Gastrocnemius medialis (tissue), 4 donors: ENCODE data around the gene LRMDA. TPM values are rescaled to one million over a fixed set of nuclear protein-coding genes. Genes with fewer than 3 reads are reported as not detected.

Source experiments
- ATAC-seq, 2 donors: fragments of 150-250 bp; one replicate each; pipeline ENCODE4 v1.9.1; 2016
- DNase-seq, 2 donors: peaks; one replicate each; pipeline ENCODE4 v3.0.0-alpha.2; 2019
- H3K27ac ChIP-seq, 4 donors: fragments of 200-600 bp; sonication (generic); 1 replicate in 1 of 4; 2 replicates in 3 of 4; pipeline ENCODE4 v1.5.1; 2016 to 2018; ENCODE audit warnings: mild to moderate bottlenecking in 2 of 4, moderate library complexity in 1 of 4
- H3K27me3 ChIP-seq, 3 donors: fragments of 200-600 bp; sonication (generic) in 2 of 3; 1 replicate in 1 of 3; 2 replicates in 2 of 3; pipeline versions ENCODE4 v1.5.1 to v1.6.0; 2016 to 2019; ENCODE audit warnings: mild to moderate bottlenecking in 1 of 3, moderate library complexity in 1 of 3
- H3K36me3 ChIP-seq, 2 donors: fragments of 200-600 bp; sonication (generic) in 1 of 2; one replicate each; pipeline ENCODE4 v1.5.1; 2017 to 2018
- H3K4me1 ChIP-seq, 2 donors: fragments of 200-600 bp; sonication (generic) in 1 of 2; one replicate each; pipeline ENCODE4 v1.5.1; 2016 to 2017; ENCODE audit warnings: mild to moderate bottlenecking in 2 of 2
- H3K4me3 ChIP-seq, 4 donors: fragments of 200-600 bp; sonication (generic) in 3 of 4; 1 replicate in 1 of 4; 2 replicates in 3 of 4; pipeline ENCODE4 v1.5.1; 2016 to 2019; ENCODE audit warnings: mild to moderate bottlenecking in 2 of 4
- H3K9me3 ChIP-seq, 3 donors: fragments of 200-600 bp; sonication (generic) in 2 of 3; 1 replicate in 1 of 3; 2 replicates in 2 of 3; pipeline ENCODE4 v1.5.1; 2016 to 2019
- POLR2A ChIP-seq, 2 donors: fragments of 450-650 bp; IDR thresholded peaks; one replicate each; pipeline ENCODE4 v1.6.1; 2017; ENCODE audit warnings: antibody characterized with exemption in 2 of 2, mild to moderate bottlenecking in 2 of 2, moderate library complexity in 2 of 2
- in situ Hi-C, 4 donors: fragments of 200-750 bp; cut with MboI; loops; one replicate each; pipeline versions ENCODE4 v1.15.0 to v1.8.0; 2017; ENCODE audit warnings: low sequenced_read_pairs in 4 of 4
- intact Hi-C: fragments of 100-400 bp; cut with DNase I; formaldehyde crosslinking; loops from one replicate; pipeline ENCODE4 v1.15.1; 2023; ENCODE audit warnings: low total_unique reads
- total RNA-seq, 4 donors: library from RNA; depleted of rRNA; stranded (reverse); fragments of >200 nt; gene quantifications; one replicate each; pipeline versions ENCODE4 v1.1.0 to v1.2.3, GENCODE V29; 2016
- TF ChIP-seq, protein P1 (sequence below), 5 experiments: fragments of 450-650 bp in 3 of 5; fragments of 200-600 bp in 2 of 5; sonication (generic) in 2 of 5; IDR thresholded peaks in 4 of 5; conservative IDR thresholded peaks in 1 of 5; 1 replicate in 4 of 5; 2 replicates in 1 of 5; pipeline ENCODE4 v1.5.1; 2016 to 2019; ENCODE audit warnings: antibody characterized with exemption in 5 of 5, mild to moderate bottlenecking in 3 of 5, moderate library complexity in 3 of 5

Gene LRMDA
- total RNA-seq, 4 donors from 2014 or later: 0.80 to 4.5 (median 1.4) TPM

DNA sequence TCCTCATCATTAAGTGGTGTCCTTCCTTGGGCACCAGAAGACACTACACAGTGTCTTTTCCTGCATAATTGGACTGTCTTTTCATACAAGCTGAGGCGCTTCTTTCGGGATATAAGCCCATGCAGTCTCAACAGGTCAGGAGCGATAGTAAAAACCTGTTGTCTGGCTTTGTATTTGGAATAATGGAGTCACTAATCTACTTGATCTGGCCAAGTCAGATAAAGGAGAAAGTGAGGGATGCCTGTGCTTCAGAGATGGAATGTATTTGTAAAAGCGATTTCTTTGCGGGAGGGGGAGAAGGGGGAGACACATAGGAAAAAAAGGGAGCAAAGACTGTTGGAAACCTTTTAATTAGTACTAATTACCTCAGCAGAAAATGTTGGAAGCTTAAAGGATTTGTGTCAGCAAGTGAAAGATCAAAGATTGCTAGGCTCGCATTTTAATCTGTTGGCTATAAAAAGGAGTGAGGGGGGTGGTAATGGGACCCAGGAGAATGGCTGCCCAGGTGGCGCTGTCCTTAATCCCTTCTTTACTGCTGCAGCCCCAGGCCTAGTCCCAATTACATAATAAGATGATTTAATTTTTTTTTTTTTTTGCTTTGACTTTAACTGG is 581.4 kb downstream of the LRMDA start:
- no peaks in the 10 kb centered on the region for H3K36me3 ChIP-seq
- in situ Hi-C loops (no loop called here), intact Hi-C loops (no loop called here)
- H3K27ac ChIP-seq: no peak overlapping the region
- H3K4me1 ChIP-seq: no peaks in the 10 kb centered on the region
- ATAC-seq (no peak), DNase-seq (no peak)
- H3K4me3 ChIP-seq: no peak overlapping the region
- no peaks in the 10 kb centered on the region for H3K9me3 ChIP-seq
- no peaks in the 10 kb centered on the region for H3K27me3 ChIP-seq
- TF ChIP-seq POLR2A (IDR thresholded peaks at IDR 0.05): no peak

DNA sequence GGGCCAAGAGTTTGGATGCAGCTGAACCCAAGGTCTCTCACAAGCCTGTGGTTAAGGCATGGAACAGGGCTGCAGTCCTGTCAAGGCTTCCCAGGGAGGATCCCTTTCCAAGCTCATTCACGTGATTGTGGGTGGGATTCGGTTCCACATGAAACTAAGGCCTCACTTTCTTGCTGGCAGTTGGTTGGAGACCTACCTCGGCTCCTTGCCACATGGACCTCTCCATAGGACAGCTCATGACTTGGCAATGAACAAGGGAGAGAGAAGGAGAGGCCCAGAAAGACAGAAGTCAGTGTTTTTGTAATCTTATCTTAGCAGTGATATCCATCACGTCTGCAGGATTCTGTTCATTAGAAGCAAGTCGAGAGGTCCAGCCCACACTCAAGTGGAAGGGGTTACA is 583.8 kb downstream of the LRMDA start:
- H3K4me1 ChIP-seq: no peaks in the 10 kb centered on the region
- H3K27me3 ChIP-seq: no peaks in the 10 kb centered on the region
- H3K4me3 ChIP-seq: no peak overlapping the region
- no peaks in the 10 kb centered on the region for H3K9me3 ChIP-seq
- ATAC-seq (no peak), DNase-seq (peak in 1 of 2 donors; percentile 14)
- no peak for TF ChIP-seq POLR2A (IDR thresholded peaks at IDR 0.05)
- TF ChIP-seq, protein P1, sequence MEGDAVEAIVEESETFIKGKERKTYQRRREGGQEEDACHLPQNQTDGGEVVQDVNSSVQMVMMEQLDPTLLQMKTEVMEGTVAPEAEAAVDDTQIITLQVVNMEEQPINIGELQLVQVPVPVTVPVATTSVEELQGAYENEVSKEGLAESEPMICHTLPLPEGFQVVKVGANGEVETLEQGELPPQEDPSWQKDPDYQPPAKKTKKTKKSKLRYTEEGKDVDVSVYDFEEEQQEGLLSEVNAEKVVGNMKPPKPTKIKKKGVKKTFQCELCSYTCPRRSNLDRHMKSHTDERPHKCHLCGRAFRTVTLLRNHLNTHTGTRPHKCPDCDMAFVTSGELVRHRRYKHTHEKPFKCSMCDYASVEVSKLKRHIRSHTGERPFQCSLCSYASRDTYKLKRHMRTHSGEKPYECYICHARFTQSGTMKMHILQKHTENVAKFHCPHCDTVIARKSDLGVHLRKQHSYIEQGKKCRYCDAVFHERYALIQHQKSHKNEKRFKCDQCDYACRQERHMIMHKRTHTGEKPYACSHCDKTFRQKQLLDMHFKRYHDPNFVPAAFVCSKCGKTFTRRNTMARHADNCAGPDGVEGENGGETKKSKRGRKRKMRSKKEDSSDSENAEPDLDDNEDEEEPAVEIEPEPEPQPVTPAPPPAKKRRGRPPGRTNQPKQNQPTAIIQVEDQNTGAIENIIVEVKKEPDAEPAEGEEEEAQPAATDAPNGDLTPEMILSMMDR (IDR thresholded peaks at IDR 0.05 in 4 of 5, conservative IDR thresholded peaks at IDR 0.05 in 1 of 5): no peak
- intact Hi-C loops (no loop called here), in situ Hi-C loops (no loop called here)
- no peaks in the 10 kb centered on the region for H3K36me3 ChIP-seq
- H3K27ac ChIP-seq: no peak overlapping the region

DNA sequence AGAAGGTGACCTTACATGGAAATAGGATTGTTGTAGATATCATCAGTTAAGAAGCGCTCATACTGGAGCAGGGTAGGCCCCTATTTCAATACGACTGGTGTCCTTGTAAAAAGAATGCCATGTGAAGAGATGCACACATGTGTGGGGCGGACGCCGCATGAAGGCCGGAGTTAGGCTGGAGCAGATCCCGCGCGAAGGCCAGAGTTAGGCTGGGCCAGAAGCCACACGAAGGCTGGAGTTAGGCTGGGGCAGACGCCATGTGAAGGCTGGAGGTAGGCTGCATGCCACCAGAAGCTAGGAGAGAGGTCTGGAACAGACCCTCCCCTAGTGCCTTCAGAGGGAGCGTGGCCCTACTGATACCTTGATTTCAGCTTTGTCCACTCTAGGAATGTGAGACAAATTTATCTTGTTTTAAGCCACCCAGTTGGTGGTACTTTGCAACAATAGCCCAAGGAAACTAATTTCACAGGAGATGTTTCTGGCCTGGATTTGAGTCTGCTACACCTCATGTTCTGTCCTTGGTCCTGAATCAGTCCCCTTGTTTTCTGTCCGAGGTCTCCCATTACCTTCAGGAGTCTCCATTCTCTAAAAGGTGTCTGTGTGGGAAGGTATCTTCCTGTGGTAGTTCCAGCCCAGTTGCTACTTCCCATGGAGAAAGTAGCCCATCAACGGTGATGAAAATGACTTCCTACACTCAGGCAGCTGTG is 585.8 kb downstream of the LRMDA start:
- no peak for TF ChIP-seq POLR2A (IDR thresholded peaks at IDR 0.05)
- TF ChIP-seq, protein P1 (IDR thresholded peaks at IDR 0.05 in 4 of 5, conservative IDR thresholded peaks at IDR 0.05 in 1 of 5): no peak
- no peaks in the 10 kb centered on the region for H3K4me1 ChIP-seq
- no peak overlapping the region for H3K4me3 ChIP-seq
- H3K27ac ChIP-seq: no peak overlapping the region
- no peaks in the 10 kb centered on the region for H3K36me3 ChIP-seq
- ATAC-seq (no peak), DNase-seq (no peak)
- intact Hi-C loops: no loop called here
- H3K9me3 ChIP-seq: no peaks in the 10 kb centered on the region
- in situ Hi-C loops: no loop called here
- H3K27me3 ChIP-seq: no peaks in the 10 kb centered on the region

DNA sequence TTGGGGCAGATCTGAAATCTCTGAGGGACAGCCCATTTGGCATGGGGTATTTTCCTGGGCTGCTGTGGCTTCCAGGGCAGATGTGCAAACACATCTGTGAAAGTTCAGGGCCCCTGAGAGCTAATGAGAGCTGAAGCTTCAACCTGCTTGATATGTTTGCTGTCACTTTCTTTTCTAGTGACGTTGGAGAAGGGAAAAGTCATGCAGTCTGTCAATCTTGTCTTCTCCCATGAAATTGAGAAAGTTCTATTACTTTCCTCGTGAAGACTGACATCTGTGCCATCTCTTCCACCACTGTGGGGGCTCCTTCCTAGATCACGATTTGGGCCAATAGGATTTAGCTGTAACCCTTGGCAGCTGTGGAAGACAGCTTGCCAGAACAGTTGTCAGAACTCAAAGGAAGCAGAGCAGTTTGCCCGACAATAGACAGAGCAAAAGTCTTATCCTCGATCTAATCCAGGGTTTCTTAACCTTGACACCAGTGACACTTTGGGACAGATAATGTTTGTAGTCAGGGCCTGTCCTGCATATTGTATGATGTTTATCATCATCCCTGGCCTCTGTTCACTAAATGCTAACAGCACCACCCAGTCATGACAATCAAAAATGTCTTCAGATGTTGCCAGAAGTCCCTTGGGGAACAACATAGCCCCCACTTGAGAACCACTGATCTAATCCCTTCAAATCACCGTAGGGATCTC is 586.5 kb downstream of the LRMDA start:
- H3K27me3 ChIP-seq: no peaks in the 10 kb centered on the region
- H3K9me3 ChIP-seq: no peaks in the 10 kb centered on the region
- H3K4me1 ChIP-seq: no peaks in the 10 kb centered on the region
- DNase-seq: no peak
- in situ Hi-C loops: no loop called here
- TF ChIP-seq, protein P1 (IDR thresholded peaks at IDR 0.05 in 4 of 5, conservative IDR thresholded peaks at IDR 0.05 in 1 of 5): no peak
- TF ChIP-seq POLR2A (IDR thresholded peaks at IDR 0.05): no peak
- no peaks in the 10 kb centered on the region for H3K36me3 ChIP-seq
- no peak overlapping the region for H3K4me3 ChIP-seq
- H3K27ac ChIP-seq: no peak overlapping the region
- intact Hi-C loops: no loop called here
- no peak for ATAC-seq

DNA sequence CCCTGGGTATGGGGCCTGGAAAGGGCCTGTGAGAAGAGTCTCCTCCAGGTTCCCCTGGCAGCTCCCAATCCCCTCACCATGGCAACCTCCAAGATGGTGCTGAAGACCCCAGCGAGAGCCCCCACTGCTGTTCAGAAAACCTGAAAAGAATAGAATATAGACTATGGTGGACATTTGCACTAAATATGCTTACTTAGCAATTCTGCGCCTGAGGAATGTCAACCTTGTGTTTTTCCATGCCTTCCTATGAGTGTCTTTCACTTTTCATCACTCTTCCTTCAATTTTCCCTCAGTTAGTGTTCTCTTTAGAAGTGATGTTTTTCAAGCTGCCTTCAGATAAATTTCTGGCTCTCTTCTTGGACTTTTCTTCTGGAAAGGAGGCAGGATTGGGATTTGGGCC is 589.2 kb downstream of the LRMDA start:
- in situ Hi-C loops (no loop called here), intact Hi-C loops (no loop called here)
- Histone ChIP-seq H3K27me3 (no peaks in the 10 kb centered on the region), H3K4me3 (no peak overlapping the region), H3K4me1 (no peaks in the 10 kb centered on the region), H3K27ac (no peak overlapping the region), H3K36me3 (no peaks in the 10 kb centered on the region), H3K9me3 (no peaks in the 10 kb centered on the region)
- no peak for TF ChIP-seq POLR2A (IDR thresholded peaks at IDR 0.05)
- TF ChIP-seq, protein P1 (IDR thresholded peaks at IDR 0.05 in 4 of 5, conservative IDR thresholded peaks at IDR 0.05 in 1 of 5): no peak
- no peak for DNase-seq
- no peak for ATAC-seq
